HCT116 (cell line): Measurements from ENCODE around the gene ATP5F1E. TPM values are rescaled to one million over a fixed set of nuclear protein-coding genes. Genes with fewer than 3 reads are reported as not detected.

ENCODE experiments used
- ATAC-seq: fragments of 200-7000 bp; cut with Tn5 transposase; 2 replicates; pipeline ENCODE4 v1.9.1; 2020; ENCODE audit warnings: mild to moderate bottlenecking, moderate library complexity
- BruUV-seq: library from RNA; stranded (reverse); fragments of 400-500 nt; replicated peaks from 2 replicates; lab custom pipeline; 2021; lab: Mats Ljungman, UMichigan
- CTCF ChIA-PET: fragments of 300-600 bp; sonication (Branson Sonifier 250); formaldehyde crosslinking; loops from one replicate; lab custom pipeline; 2021; ENCODE audit warnings: antibody characterized with exemption; lab: Charles Lee
- POLR2A ChIA-PET: fragments of 300-600, 350-600 bp; sonication (Branson Sonifier 250); formaldehyde crosslinking; loops from one replicate; lab custom pipeline; 2021; ENCODE audit warnings: antibody characterized with exemption; lab: Charles Lee
- RAD21 ChIA-PET, 2 experiments: fragments of 300-600 bp; sonication (Branson Sonifier 250); formaldehyde crosslinking; loops; one replicate each; lab custom pipeline; 2023; ENCODE audit warnings: low total read pairs in 2 of 2; ENCODE audit not compliant: uncharacterized antibody in 2 of 2, unreplicated experiment in 2 of 2, low non-redundant PET in 1 of 2; lab: Charles Lee
- DNase-seq: peaks from one replicate; pipeline ENCODE4 v3.0.0-alpha.2; 2010; ENCODE audit warnings: low read depth, low spot score
- H2AFZ ChIP-seq: fragments of 200-600 bp; shearing (Covaris generic), sonication (generic); 2 replicates; pipeline ENCODE4 v1.6.1; 2017; ENCODE audit warnings: low read depth, mixed run types, mixed read lengths, antibody characterized with exemption, low read length; ENCODE audit not compliant: poor library complexity, severe bottlenecking
- H3K27ac ChIP-seq: 2 replicates; pipeline ENCODE4 v1.5.1; 2012; ENCODE audit warnings: low read depth, low read length
- H3K27me3 ChIP-seq: fragments of 200-600 bp; sonication (generic); 2 replicates; pipeline ENCODE4 v1.6.1; 2016; ENCODE audit warnings: mixed run types, low read length, mixed read lengths; ENCODE audit not compliant: insufficient read depth
- H3K36me3 ChIP-seq, 2 experiments: fragments of 200-500 bp in 1 of 2; fragments of 200-600 bp in 1 of 2; sonication (Bioruptor generic) in 1 of 2; sonication (generic) in 1 of 2; 2 replicates each; pipeline versions ENCODE4 v1.5.1 to v1.6.1; 2014 to 2016; ENCODE audit warnings: low read length in 2 of 2, inconsistent platforms in 1 of 2, mixed read lengths in 1 of 2, mixed run types in 1 of 2; ENCODE audit not compliant: insufficient read depth in 2 of 2, control insufficient read depth in 1 of 2
- H3K4me1 ChIP-seq, 2 experiments: fragments of 200-600 bp in 1 of 2; sonication (generic) in 1 of 2; 2 replicates each; pipeline versions ENCODE4 v1.5.1 to v1.6.1; 2012 to 2017; ENCODE audit warnings: low read length in 2 of 2, inconsistent platforms in 1 of 2, mild to moderate bottlenecking in 1 of 2, mixed read lengths in 1 of 2, mixed run types in 1 of 2, moderate library complexity in 1 of 2; ENCODE audit not compliant: insufficient read depth in 2 of 2, control insufficient read depth in 1 of 2
- H3K4me2 ChIP-seq: fragments of 200-600 bp; sonication (generic); 2 replicates; pipeline ENCODE4 v1.6.1; 2017; ENCODE audit warnings: mixed run types, low read length, mixed read lengths
- H3K4me3 ChIP-seq, 2 experiments: fragments of 200-600 bp in 1 of 2; sonication (generic) in 1 of 2; replicated peaks in 1 of 2; 2 replicates each; pipeline ENCODE4 v1.5.1; 2011 to 2016; ENCODE audit warnings: low read length in 2 of 2, control low read depth in 1 of 2, low read depth in 1 of 2, mild to moderate bottlenecking in 1 of 2, mixed read lengths in 1 of 2, mixed run types in 1 of 2
- H3K79me2 ChIP-seq: fragments of 200-600 bp; sonication (generic); 2 replicates; pipeline ENCODE4 v1.6.1; 2017; ENCODE audit warnings: mild to moderate bottlenecking, mixed run types, low read length, moderate library complexity, mixed read lengths; ENCODE audit not compliant: insufficient read depth
- H3K9ac ChIP-seq: fragments of 200-600 bp; sonication (generic); 2 replicates; pipeline ENCODE4 v1.6.1; 2016; ENCODE audit warnings: low read length, mixed read lengths
- H3K9me2 ChIP-seq: fragments of 200-600 bp; sonication (generic), shearing (Covaris generic); 2 replicates; pipeline ENCODE4 v1.6.1; 2017; ENCODE audit warnings: mixed run types, mild to moderate bottlenecking, moderate library complexity; ENCODE audit not compliant: insufficient read depth
- H3K9me3 ChIP-seq, 2 experiments: fragments of 200-500 bp in 1 of 2; fragments of 200-600 bp in 1 of 2; sonication (Bioruptor generic) in 1 of 2; sonication (generic) in 1 of 2; 2 replicates each; pipeline ENCODE4 v1.6.1; 2014 to 2017; ENCODE audit warnings: low read length in 2 of 2, mixed read lengths in 2 of 2, inconsistent platforms in 1 of 2, low read depth in 1 of 2, mild to moderate bottlenecking in 1 of 2, mixed run types in 1 of 2, moderate library complexity in 1 of 2; ENCODE audit not compliant: control insufficient read depth in 1 of 2, insufficient read depth in 1 of 2
- H4K20me1 ChIP-seq: fragments of 200-600 bp; sonication (generic), shearing (Covaris generic); 2 replicates; pipeline ENCODE4 v1.6.1; 2017; ENCODE audit warnings: mixed run types, mild to moderate bottlenecking, moderate library complexity; ENCODE audit not compliant: insufficient read depth
- ATF3 ChIP-seq: IDR thresholded peaks from 2 replicates; pipeline ENCODE4 v1.6.1; 2012
- CEBPB ChIP-seq: IDR thresholded peaks from 2 replicates; pipeline ENCODE4 v1.6.1; 2012; ENCODE audit warnings: low read depth
- EZH2phosphoT487 ChIP-seq: fragments of 200-600 bp; IDR thresholded peaks from 2 replicates; pipeline ENCODE4 v1.6.1; 2018; ENCODE audit warnings: antibody characterized with exemption, borderline replicate concordance
- JUND ChIP-seq: IDR thresholded peaks from 2 replicates; pipeline ENCODE4 v1.6.1; 2012
- SP1 ChIP-seq: IDR thresholded peaks from 2 replicates; pipeline ENCODE4 v1.6.1; 2012; ENCODE audit warnings: low read depth
- TCF7L2 ChIP-seq: IDR thresholded peaks from 2 replicates; pipeline ENCODE4 v1.7.0; 2011; ENCODE audit warnings: borderline replicate concordance, inconsistent platforms; ENCODE audit not compliant: insufficient read depth, insufficient read length; ENCODE audit errors: extremely low read depth
- YY1 ChIP-seq: IDR thresholded peaks from 2 replicates; pipeline ENCODE4 v1.6.1; 2011; ENCODE audit warnings: low read length, low read depth, moderate library complexity, mild to moderate bottlenecking; ENCODE audit not compliant: insufficient replicate concordance; ENCODE audit errors: extremely low read depth
- ZBTB33 ChIP-seq: IDR thresholded peaks from 2 replicates; pipeline ENCODE4 v1.6.1; 2011; ENCODE audit warnings: mild to moderate bottlenecking, low read length, moderate library complexity; ENCODE audit not compliant: insufficient replicate concordance; ENCODE audit errors: extremely low read depth
- ZFX ChIP-seq: fragments of 450-650 bp; IDR thresholded peaks from 2 replicates; pipeline ENCODE4 v1.6.1; 2017
- ZNF274 ChIP-seq: fragments of 200-500 bp; sonication (Bioruptor generic); IDR thresholded peaks from 2 replicates; pipeline ENCODE4 v1.6.1; 2014; ENCODE audit warnings: mild to moderate bottlenecking, low read depth, low read length, inconsistent platforms
- intact Hi-C: fragments of 100-400 bp; cut with micrococcal nuclease; formaldehyde crosslinking; loops from 2 replicates; pipeline ENCODE4 v1.10.0; 2022
- total RNA-seq: library from RNA; stranded (reverse); gene quantifications from one replicate; pipeline ENCODE4 v1.2.1, GENCODE V29; 2021; ENCODE audit not compliant: unreplicated experiment

Gene ATP5F1E
- total RNA-seq, 1 experiment from 2014 or later, result 72.8 TPM

DNA sequence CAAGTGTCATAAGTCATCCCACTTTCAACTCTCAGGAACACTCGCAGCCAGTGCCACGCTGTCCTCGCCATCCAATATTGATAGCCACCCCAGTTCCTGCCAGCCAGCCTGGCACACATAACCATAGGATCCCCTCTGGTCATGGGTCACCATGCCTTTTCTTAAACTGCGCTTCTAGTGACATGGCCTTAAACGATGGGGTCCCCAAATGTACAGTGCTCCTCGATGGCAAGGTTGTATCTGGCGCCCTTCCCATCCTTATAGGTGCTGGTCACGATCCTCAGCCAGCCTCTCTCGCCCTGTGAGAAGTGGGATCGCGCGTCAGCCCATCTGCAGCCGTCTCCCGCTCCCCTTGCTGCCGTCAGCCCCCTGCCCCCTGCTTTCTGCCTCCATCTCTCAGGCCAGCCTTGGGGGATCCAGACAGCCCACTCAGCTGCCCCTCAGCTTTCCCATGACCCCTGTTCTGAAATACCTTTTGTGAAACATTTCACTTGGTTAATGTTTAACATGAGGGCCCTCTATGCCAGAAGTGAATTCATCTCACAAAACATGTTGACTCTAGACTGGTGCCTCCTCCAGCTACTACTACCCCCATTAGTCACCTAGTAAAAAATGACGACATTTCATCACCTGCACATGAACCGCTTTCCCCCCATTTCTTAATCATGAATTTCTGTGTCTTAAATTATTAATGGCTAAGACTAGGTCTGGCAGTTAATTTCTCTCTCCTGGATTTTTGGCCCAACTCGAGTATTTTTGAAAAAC, 36.5 kb downstream of the ATP5F1E start:
- no peak overlapping the region for H3K4me2 ChIP-seq
- ChIA-PET POLR2A (no interaction called here), CTCF (no interaction called here), RAD21 (no interaction called here)
- DNase-seq (no peak), ATAC-seq (no peak)
- no peaks in the 10 kb centered on the region for H4K20me1 ChIP-seq
- no peaks in the 10 kb centered on the region for H3K9me3 ChIP-seq
- H3K4me3 ChIP-seq, result no peak overlapping the region
- BruUV-seq, result TSS peak; percentile 83
- H3K9me2 ChIP-seq, result no peaks in the 10 kb centered on the region
- H3K27me3 ChIP-seq, result no peaks in the 10 kb centered on the region
- H3K27ac ChIP-seq, result no peak overlapping the region
- TF ChIP-seq ATF3 (no peak), CEBPB (no peak), TCF7L2 (no peak), ZFX (no peak)
- no peak overlapping the region for H3K9ac ChIP-seq
- no peaks in the 10 kb centered on the region for H3K4me1 ChIP-seq
- peaks cover 60 to 68% of the 10 kb centered on the region in 2 experiments for H3K36me3 ChIP-seq
- intact Hi-C loops, result no loop called here
- peaks cover 5% of the 10 kb centered on the region; the same call in 1 of the 2 replicates for H3K79me2 ChIP-seq
- no peak overlapping the region for H2AFZ ChIP-seq

GRCh38 chr20:58994390-58995159, 37.6 kb downstream of the ATP5F1E start:
- Histone ChIP-seq H3K79me2 (peaks cover 5% of the 10 kb centered on the region; the same call in 1 of the 2 replicates), H3K9me2 (no peaks in the 10 kb centered on the region), H3K27me3 (no peaks in the 10 kb centered on the region), H3K9me3 (no peaks in the 10 kb centered on the region), H3K4me3 (no peak overlapping the region), H2AFZ (no peak overlapping the region), H3K4me2 (no peak overlapping the region), H4K20me1 (no peaks in the 10 kb centered on the region), H3K4me1 (no peaks in the 10 kb centered on the region), H3K9ac (no peak overlapping the region), H3K27ac (no peak overlapping the region), H3K36me3 (peaks cover 67 to 76% of the 10 kb centered on the region in 2 experiments)
- BruUV-seq, result TSS peak; percentile 19
- DNase-seq (no peak), ATAC-seq (no peak)
- ChIA-PET CTCF (no interaction called here), RAD21 (no interaction called here), POLR2A (no interaction called here)
- intact Hi-C loops, result no loop called here
- TF ChIP-seq SP1 (no peak), CEBPB (no peak), ZBTB33 (no peak), YY1 (no peak), JUND (no peak), ZNF274 (no peak), EZH2phosphoT487 (no peak)
